PC-3 (cell line): ENCODE measurements around the gene SLC2A2. TPM values are rescaled to one million over a fixed set of nuclear protein-coding genes. Genes with fewer than 3 reads are reported as not detected.

Experiments
- ATAC-seq: fragments of 200-7000 bp; cut with Tn5 transposase; 2 replicates; pipeline ENCODE4 v1.9.1; 2020; ENCODE audit warnings: mild to moderate bottlenecking, moderate library complexity
- BruUV-seq: library from RNA; stranded (reverse); fragments of 400-500 nt; replicated peaks from 2 replicates; lab custom pipeline; 2021; lab: Mats Ljungman, UMichigan
- CTCF ChIA-PET: fragments of 300-600 bp; sonication (Branson Sonifier 250); formaldehyde crosslinking; loops from one replicate; lab custom pipeline; 2022; ENCODE audit warnings: antibody characterized with exemption; lab: Charles Lee
- POLR2A ChIA-PET: fragments of 300-600 bp; sonication (Branson Sonifier 250); formaldehyde crosslinking; loops from one replicate; lab custom pipeline; 2022; ENCODE audit warnings: antibody characterized with exemption; ENCODE audit not compliant: unreplicated experiment; lab: Charles Lee
- DNase-seq: peaks from one replicate; pipeline ENCODE4 v3.0.0-alpha.2; 2015
- H2AFZ ChIP-seq: fragments of 300-600 bp; sonication (generic); 2 replicates; pipeline ENCODE4 v1.6.0; 2016; ENCODE audit warnings: antibody characterized with exemption, low read length
- H3F3A ChIP-seq: fragments of 300-600 bp; sonication (generic); one replicate; pipeline ENCODE4 v1.6.0; 2017; ENCODE audit warnings: antibody characterized with exemption, low read length, control low read depth, mild to moderate bottlenecking; ENCODE audit not compliant: unreplicated experiment
- H3K27ac ChIP-seq: fragments of 300-600 bp; sonication (generic); 2 replicates; pipeline ENCODE4 v1.5.1; 2016; ENCODE audit warnings: mild to moderate bottlenecking, low read length
- H3K27me3 ChIP-seq: fragments of 300-600 bp; sonication (generic); 2 replicates; pipeline ENCODE4 v1.6.1; 2016; ENCODE audit warnings: low read length, mixed read lengths
- H3K36me3 ChIP-seq: fragments of 300-600 bp; sonication (generic); 2 replicates; pipeline ENCODE4 v1.6.1; 2016; ENCODE audit warnings: low read depth, mixed run types, low read length, mixed read lengths
- H3K4me1 ChIP-seq: fragments of 300-600 bp; sonication (generic); 2 replicates; pipeline ENCODE4 v1.5.1; 2016; ENCODE audit warnings: low read length; ENCODE audit not compliant: insufficient read depth
- H3K4me2 ChIP-seq: fragments of 300-600 bp; sonication (generic); 2 replicates; pipeline ENCODE4 v1.6.0; 2016; ENCODE audit warnings: low read length
- H3K4me3 ChIP-seq: fragments of 300-600 bp; sonication (generic); 2 replicates; pipeline ENCODE4 v1.5.1; 2016; ENCODE audit warnings: mild to moderate bottlenecking, low read length, mixed read lengths
- H3K79me2 ChIP-seq: fragments of 300-600 bp; sonication (generic); 2 replicates; pipeline ENCODE4 v1.6.1; 2017; ENCODE audit warnings: low read length, mixed read lengths
- H3K9ac ChIP-seq: fragments of 300-600 bp; sonication (generic); 2 replicates; pipeline ENCODE4 v1.6.0; 2016; ENCODE audit warnings: mild to moderate bottlenecking, low read length
- H3K9me2 ChIP-seq: fragments of 300-600 bp; sonication (generic); replicated peaks from 2 replicates; pipeline ENCODE4 v1.6.1; 2016; ENCODE audit warnings: mixed run types, low read length, mixed read lengths
- H3K9me3 ChIP-seq: fragments of 300-600 bp; sonication (generic); 2 replicates; pipeline ENCODE4 v1.6.1; 2016; ENCODE audit warnings: low read length, mixed read lengths
- H4K20me1 ChIP-seq: fragments of 300-600 bp; sonication (generic); 2 replicates; pipeline ENCODE4 v1.6.1; 2016; ENCODE audit warnings: low read length, mixed read lengths
- CTCF ChIP-seq: fragments of 300-600 bp; sonication (generic); conservative IDR thresholded peaks from 2 replicates; pipeline ENCODE4 v1.5.1; 2017; ENCODE audit warnings: antibody characterized with exemption, low read depth, mild to moderate bottlenecking, low read length
- EZH2 ChIP-seq: fragments of 300-600 bp; sonication (generic); IDR thresholded peaks from one replicate; pipeline ENCODE4 v1.6.1; 2017; ENCODE audit warnings: antibody characterized with exemption, mild to moderate bottlenecking, low read length; ENCODE audit not compliant: unreplicated experiment
- EZH2phosphoT487 ChIP-seq: fragments of 300-600 bp; sonication (generic); IDR thresholded peaks from 2 replicates; pipeline ENCODE4 v1.6.1; 2018; ENCODE audit warnings: mild to moderate bottlenecking, antibody characterized with exemption, low read length, borderline replicate concordance
- intact Hi-C: fragments of 100-400 bp; cut with micrococcal nuclease; formaldehyde crosslinking; loops from 2 replicates; pipeline ENCODE4 v1.9.0; 2023
- total RNA-seq: library from RNA; depleted of rRNA; stranded (reverse); fragments of >200 nt; gene quantifications from 2 replicates; pipeline ENCODE4 v1.2.3, GENCODE V29; 2014

The SLC2A2 gene
- total RNA-seq, 1 experiment from 2014 or later, result not detected

GRCh38 chr3:171007316-171007715 is 19.2 kb downstream of the SLC2A2 start:
- Histone ChIP-seq H3F3A (no peaks in the 10 kb centered on the region), H3K36me3 (no peaks in the 10 kb centered on the region), H3K27ac (no peak overlapping the region), H4K20me1 (no peaks in the 10 kb centered on the region), H3K27me3 (no peaks in the 10 kb centered on the region), H3K4me3 (no peak overlapping the region), H3K9me3 (no peaks in the 10 kb centered on the region), H3K9me2 (peaks cover 2% of the 10 kb centered on the region; the same call in 1 of the 2 replicates), H3K4me2 (no peak overlapping the region), H3K9ac (no peak overlapping the region), H3K4me1 (peaks cover 8% of the 10 kb centered on the region), H2AFZ (no peak overlapping the region), H3K79me2 (no peaks in the 10 kb centered on the region)
- CTCF ChIA-PET, result no interaction called here
- no peak for TF ChIP-seq EZH2
- no peak for TF ChIP-seq EZH2phosphoT487
- no peak for TF ChIP-seq CTCF
- POLR2A ChIA-PET, result no interaction called here
- intact Hi-C loops, result no loop called here
- no peak for DNase-seq
- no peak for ATAC-seq
- BruUV-seq, result no TSS peak

- H3K27ac ChIP-seq, result no peak overlapping the region
- intact Hi-C loops, result no loop called here
- no peaks in the 10 kb centered on the region for H4K20me1 ChIP-seq
- ChIA-PET POLR2A (no interaction called here), CTCF (no interaction called here)
- H3K4me3 ChIP-seq, result no peak overlapping the region
- no peak overlapping the region for H2AFZ ChIP-seq
- no peaks in the 10 kb centered on the region for H3K36me3 ChIP-seq
- no peak overlapping the region for H3K4me2 ChIP-seq
- no peak for DNase-seq
- H3K9me2 ChIP-seq, result no peaks in the 10 kb centered on the region
- H3K27me3 ChIP-seq, result no peaks in the 10 kb centered on the region
- no peaks in the 10 kb centered on the region for H3K79me2 ChIP-seq
- H3F3A ChIP-seq, result peaks cover under 1% of the 10 kb centered on the region
- no TSS peak for BruUV-seq
- TF ChIP-seq CTCF (no peak), EZH2phosphoT487 (no peak), EZH2 (no peak)
- no peak overlapping the region for H3K9ac ChIP-seq
- H3K4me1 ChIP-seq, result peaks cover 19% of the 10 kb centered on the region
- ATAC-seq, result no peak
- H3K9me3 ChIP-seq, result no peaks in the 10 kb centered on the region
These were observed 20.9 kb downstream of the SLC2A2 start for GRCh38 chr3:171005648-171006047.

GRCh38 chr3:171001957-171002694 is 24.4 kb downstream of the SLC2A2 start:
- TF ChIP-seq EZH2phosphoT487 (no peak), CTCF (no peak), EZH2 (no peak)
- H3K4me2 ChIP-seq, result peak overlapping the region; percentile 64
- ATAC-seq, result peak; percentile 90
- H2AFZ ChIP-seq, result peak overlapping the region; percentile 35; the same call in 1 of the 2 replicates
- DNase-seq, result peak; percentile 94
- BruUV-seq, result no TSS peak
- H3K36me3 ChIP-seq, result no peaks in the 10 kb centered on the region
- H3K9me2 ChIP-seq, result no peaks in the 10 kb centered on the region
- no peaks in the 10 kb centered on the region for H3K27me3 ChIP-seq
- H3K4me1 ChIP-seq, result peaks cover 48% of the 10 kb centered on the region
- H3K4me3 ChIP-seq, result peak overlapping the region; percentile 26; the same call in 1 of the 2 replicates
- H3F3A ChIP-seq, result peaks cover 7% of the 10 kb centered on the region
- H4K20me1 ChIP-seq, result no peaks in the 10 kb centered on the region
- ChIA-PET CTCF (no interaction called here), POLR2A (no interaction called here)
- intact Hi-C loops, result loop anchor here (2.0 kb wide), 1 partner anchor 41 kb away; no protein-coding TSS in a partner anchor
- peak overlapping the region; percentile 88 for H3K27ac ChIP-seq
- no peaks in the 10 kb centered on the region for H3K79me2 ChIP-seq
- H3K9ac ChIP-seq, result peak overlapping the region; percentile 37; the same call in 1 of the 2 replicates
- no peaks in the 10 kb centered on the region for H3K9me3 ChIP-seq
